ENCODE measurements around the gene ARHGEF4. TPM values are rescaled to one million over a fixed set of nuclear protein-coding genes. Genes with fewer than 3 reads are reported as not detected.

Gene ARHGEF4
- total and polyA plus RNA-seq, 10 of the 15 experiments (the other 5 are each of a cell fraction or from before 2014, with no cell fraction given) = 0.02 to 0.24 (median 0.16) TPM; not detected in 6

DNA sequence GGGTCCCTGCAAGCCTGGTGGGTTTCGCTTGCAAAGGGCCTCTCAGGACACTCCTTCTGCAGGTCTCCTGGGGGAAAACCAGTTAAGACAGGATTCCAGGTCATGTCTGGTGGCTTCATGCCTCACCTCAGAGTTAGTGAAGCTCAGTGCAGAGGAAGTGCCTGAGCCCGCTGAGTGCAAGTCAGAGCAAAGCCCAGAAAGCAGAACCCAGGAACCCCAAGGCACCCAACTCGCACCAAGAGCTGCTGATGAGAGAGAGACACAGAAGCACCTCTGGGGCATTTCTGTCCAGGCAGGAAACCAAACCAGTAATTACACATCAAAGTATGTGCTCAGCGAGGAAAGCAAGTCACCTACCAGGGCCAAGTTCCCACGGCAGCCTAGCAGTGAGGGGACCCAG lies 78.4 kb downstream of the ARHGEF4 start:
- Histone ChIP-seq H3K4me3 (no peak overlapping the region), H3K4me1 (ENCODE audit: control insufficient read depth, insufficient read depth, low read length) (no peaks in the 10 kb centered on the region), H3K27me3 (replicated peaks in 1 of 2; ENCODE audit: control insufficient read depth in 2 of 2, insufficient read depth in 2 of 2, low read length in 1 of 2) (peaks cover 0 to 3% of the 10 kb centered on the region in 2 experiments; a peak in 3 of 4 replicates), H3K4me2 (ENCODE audit: control insufficient read depth, insufficient read depth) (no peak overlapping the region), H4K20me1 (ENCODE audit: control insufficient read depth, insufficient read depth) (no peaks in the 10 kb centered on the region), H3K9ac (ENCODE audit: control insufficient read depth, insufficient read depth, low read length) (no peak overlapping the region), H2AFZ (ENCODE audit: control insufficient read depth, low read depth, low read length) (no peak overlapping the region), H3K9me3 (replicated peaks; ENCODE audit: control insufficient read depth, insufficient read depth, low read length) (no peaks in the 10 kb centered on the region), H3K36me3 (ENCODE audit: control insufficient read depth in 2 of 2, insufficient read depth in 2 of 2, low read length in 1 of 2) (no peaks in the 10 kb centered on the region), H3K79me2 (ENCODE audit: control insufficient read depth, insufficient read depth, low read length) (no peaks in the 10 kb centered on the region), H3K27ac (ENCODE audit: control insufficient read depth, insufficient read depth) (no peak overlapping the region)
- no peak for DNase-seq (ENCODE audit: low read depth, low spot score)
- no TSS peak for BruUV-seq (replicated peaks)
- in situ Hi-C loops (cut with MboI) = no loop called here
- WGBS (ENCODE audit: insufficient coverage, insufficient replicate concordance, low lambda C conversion rate, missing lambda C conversion rate) = 1% methylated on average over 5 of the region's 5 CpGs
- CTCF ChIA-PET = no interaction called here
- RAD21 ChIA-PET (ENCODE audit: unreplicated experiment) = no interaction called here
- POLR2A ChIA-PET = no interaction called here
- no peak for FAIRE-seq
- TF ChIP-seq, protein P1, sequence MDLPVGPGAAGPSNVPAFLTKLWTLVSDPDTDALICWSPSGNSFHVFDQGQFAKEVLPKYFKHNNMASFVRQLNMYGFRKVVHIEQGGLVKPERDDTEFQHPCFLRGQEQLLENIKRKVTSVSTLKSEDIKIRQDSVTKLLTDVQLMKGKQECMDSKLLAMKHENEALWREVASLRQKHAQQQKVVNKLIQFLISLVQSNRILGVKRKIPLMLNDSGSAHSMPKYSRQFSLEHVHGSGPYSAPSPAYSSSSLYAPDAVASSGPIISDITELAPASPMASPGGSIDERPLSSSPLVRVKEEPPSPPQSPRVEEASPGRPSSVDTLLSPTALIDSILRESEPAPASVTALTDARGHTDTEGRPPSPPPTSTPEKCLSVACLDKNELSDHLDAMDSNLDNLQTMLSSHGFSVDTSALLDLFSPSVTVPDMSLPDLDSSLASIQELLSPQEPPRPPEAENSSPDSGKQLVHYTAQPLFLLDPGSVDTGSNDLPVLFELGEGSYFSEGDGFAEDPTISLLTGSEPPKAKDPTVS (IDR thresholded peaks at IDR 0.05; ENCODE audit: low read depth, low read length) = no peak
- TF ChIP-seq PKNOX1 (IDR thresholded peaks at IDR 0.05) = no peak
- no peak for TF ChIP-seq SMARCA5 (IDR thresholded peaks at IDR 0.05)
- no peak for TF ChIP-seq GATAD2B (conservative IDR thresholded peaks at IDR 0.05; ENCODE audit: low read depth)
- SMC1A ChIA-PET (ENCODE audit: uncharacterized antibody, unreplicated experiment) = interaction anchor here (0.9 kb wide), 1 partner anchor 41 kb away, joined by 3 read pairs; no protein-coding TSS in a partner anchor
- no peak for ATAC-seq
- intact Hi-C loops (cut with micrococcal nuclease; ENCODE audit: unreplicated experiment) = no loop called here
